HepG2 (cell line): ENCODE measurements around the gene EDC3. TPM values are rescaled to one million over a fixed set of nuclear protein-coding genes. Genes with fewer than 3 reads are reported as not detected.

Source experiments
- ATF1 ChIP-seq: IDR thresholded peaks from 2 replicates; pipeline ENCODE4 v1.6.1; 2016; ENCODE audit warnings: mild to moderate bottlenecking, control low read depth
- CC2D1A ChIP-seq: sonication (generic); formaldehyde crosslinking; IDR thresholded peaks from 2 replicates; pipeline ENCODE4 v1.8.1; 2023; ENCODE audit warnings: mild to moderate bottlenecking, missing genetic modification reagents
- CHD4 ChIP-seq: fragments of 200-600 bp; sonication (generic); IDR thresholded peaks from 2 replicates; pipeline ENCODE4 v1.7.0; 2017; ENCODE audit warnings: mild to moderate bottlenecking, low read length, borderline replicate concordance
- FOXA1 ChIP-seq, 2 experiments: fragments of 450-650 bp in 1 of 2; sonication (generic) in 1 of 2; formaldehyde crosslinking in 1 of 2; IDR thresholded peaks; 2 replicates each; pipeline versions ENCODE4 v1.4.0 to v1.6.1; 2016 to 2020; ENCODE audit warnings: missing genetic modification reagents in 1 of 2
- MIER2 ChIP-seq: IDR thresholded peaks from 2 replicates; pipeline ENCODE4 v1.6.1; 2016; ENCODE audit warnings: missing biosample characterization, missing genetic modification reagents
- NR3C1 ChIP-seq: sonication (generic); formaldehyde crosslinking; IDR thresholded peaks from 2 replicates; pipeline ENCODE4 v1.4.0; 2020; ENCODE audit warnings: missing genetic modification reagents
- ONECUT2 ChIP-seq: sonication (generic); formaldehyde crosslinking; IDR thresholded peaks from 2 replicates; pipeline ENCODE4 v1.4.0; 2020; ENCODE audit warnings: missing genetic modification reagents
- SSRP1 ChIP-seq: IDR thresholded peaks from 2 replicates; pipeline ENCODE4 v1.6.1; 2016; ENCODE audit warnings: control low read depth
- TCF12 ChIP-seq, 2 experiments: fragments of 450-650 bp in 1 of 2; sonication (generic) in 1 of 2; formaldehyde crosslinking in 1 of 2; IDR thresholded peaks; 2 replicates each; pipeline versions ENCODE4 v1.6.1 to v1.8.0; 2017 to 2022; ENCODE audit warnings: antibody characterized with exemption in 1 of 2, mild to moderate bottlenecking in 1 of 2, missing genetic modification reagents in 1 of 2, moderate library complexity in 1 of 2
- THAP11 ChIP-seq: IDR thresholded peaks from 2 replicates; pipeline ENCODE4 v1.6.1; 2016; ENCODE audit warnings: missing biosample characterization, missing genetic modification reagents
- TOE1 ChIP-seq: sonication (generic); formaldehyde crosslinking; IDR thresholded peaks from 2 replicates; pipeline ENCODE4 v1.4.0; 2020; ENCODE audit warnings: mild to moderate bottlenecking, missing genetic modification reagents
- ZFP62 ChIP-seq: sonication (generic); formaldehyde crosslinking; IDR thresholded peaks from 2 replicates; pipeline ENCODE4 v1.4.0; 2020; ENCODE audit warnings: missing genetic modification reagents
- ZMAT3 ChIP-seq: sonication (generic); formaldehyde crosslinking; conservative IDR thresholded peaks from 2 replicates; pipeline ENCODE4 v1.7.0; 2021; ENCODE audit warnings: missing genetic modification reagents
- ZMYM4 ChIP-seq: sonication (generic); formaldehyde crosslinking; IDR thresholded peaks from 2 replicates; pipeline ENCODE4 v1.8.1; 2023; ENCODE audit warnings: mild to moderate bottlenecking, missing genetic modification reagents
- ZNF326 ChIP-seq: sonication (generic); formaldehyde crosslinking; IDR thresholded peaks from 2 replicates; pipeline ENCODE4 v1.4.0; 2020; ENCODE audit warnings: missing genetic modification reagents, borderline replicate concordance
- ZNF431 ChIP-seq: sonication (generic); formaldehyde crosslinking; IDR thresholded peaks from 2 replicates; pipeline ENCODE4 v1.9.0; 2022; ENCODE audit warnings: missing genetic modification reagents, low read depth, mild to moderate bottlenecking, borderline replicate concordance
- ZNF607 ChIP-seq: sonication (generic); formaldehyde crosslinking; IDR thresholded peaks from 2 replicates; pipeline ENCODE4 v1.5.1; 2020; ENCODE audit warnings: missing genetic modification reagents, mild to moderate bottlenecking, borderline replicate concordance
- ZNF777 ChIP-seq: sonication (generic); formaldehyde crosslinking; IDR thresholded peaks from 2 replicates; pipeline ENCODE4 v1.4.0; 2020; ENCODE audit warnings: missing genetic modification reagents
- polyA plus RNA-seq, 8 experiments: library from polyadenylated mRNA; depleted of rRNA in 3 of 8; stranded (reverse) in 7 of 8; unstranded in 1 of 8; fragments of >200 nt; fragmentation: Illumina TruSeq in 4 of 8; extraction: Trizol in 4 of 8; gene quantifications; 2 replicates each; pipeline versions ENCODE4 v1.2.1 to v1.2.3, GENCODE V29; 2011 to 2016; ENCODE audit warnings: low read depth in 4 of 8, missing spikeins in 1 of 8, mixed read lengths in 1 of 8; ENCODE audit not compliant: insufficient read depth in 1 of 8
- total RNA-seq, 5 experiments: library from RNA; depleted of rRNA; stranded (reverse); fragments of >200 nt; fragmentation: Illumina TruSeq; extraction: Trizol; gene quantifications; 2 replicates each; pipeline ENCODE4 v1.2.3, GENCODE V29; 2016; ENCODE audit warnings: low read depth in 1 of 5
- TF ChIP-seq, protein P1 (sequence below): sonication (generic); formaldehyde crosslinking; IDR thresholded peaks from 2 replicates; pipeline ENCODE4 v1.4.0; 2020; ENCODE audit warnings: missing genetic modification reagents; ENCODE audit errors: not compliant biosample characterization
- TF ChIP-seq, protein P2 (sequence below): sonication (generic); formaldehyde crosslinking; IDR thresholded peaks from 2 replicates; pipeline ENCODE4 v1.5.0; 2020; ENCODE audit warnings: mild to moderate bottlenecking, missing genetic modification reagents, borderline replicate concordance

The EDC3 gene
- total and polyA plus RNA-seq, 2 of the 13 experiments (the other 11 are each of a cell fraction or from before 2014, with no cell fraction given) = 17.4 to 32.0 TPM

DNA sequence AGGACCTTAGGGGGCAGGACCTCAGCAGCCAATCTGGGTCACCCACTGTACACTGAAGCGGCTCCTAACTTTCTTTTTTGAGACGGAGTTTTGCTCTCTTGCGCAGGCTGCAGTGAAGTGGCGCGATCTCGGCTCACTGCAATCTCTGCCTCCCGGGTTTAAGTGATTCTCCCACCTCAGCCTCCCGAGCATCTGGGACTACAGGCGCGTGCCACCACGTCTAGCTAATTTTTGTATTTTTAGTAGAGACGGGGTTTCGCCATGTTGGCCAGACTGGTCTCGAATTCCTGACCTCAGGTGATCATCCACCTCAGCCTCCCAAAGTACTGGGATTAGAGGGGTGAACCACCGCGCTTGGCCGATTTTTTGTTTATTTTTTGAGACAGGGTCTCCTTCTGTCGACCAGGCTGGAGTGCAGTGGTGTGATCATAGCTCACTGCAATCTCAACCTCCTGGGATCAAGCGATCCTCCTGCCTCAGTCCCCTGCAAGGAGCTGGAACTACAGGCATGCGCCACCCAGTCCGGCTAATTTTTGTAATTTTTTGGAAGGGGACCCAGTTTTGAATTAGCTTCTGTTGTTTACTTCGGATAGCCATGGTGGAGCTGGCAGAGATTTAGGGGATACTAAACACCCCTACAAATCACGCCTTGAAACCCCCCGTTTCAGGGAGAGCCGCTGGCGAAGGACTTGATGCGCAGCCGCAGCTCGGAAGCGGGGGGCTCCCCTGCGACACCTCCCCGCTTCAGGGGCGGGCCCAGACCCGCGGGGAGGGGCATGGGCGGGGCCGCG is 81.7 kb downstream of the EDC3 start (continued):
- TF ChIP-seq, protein P1, sequence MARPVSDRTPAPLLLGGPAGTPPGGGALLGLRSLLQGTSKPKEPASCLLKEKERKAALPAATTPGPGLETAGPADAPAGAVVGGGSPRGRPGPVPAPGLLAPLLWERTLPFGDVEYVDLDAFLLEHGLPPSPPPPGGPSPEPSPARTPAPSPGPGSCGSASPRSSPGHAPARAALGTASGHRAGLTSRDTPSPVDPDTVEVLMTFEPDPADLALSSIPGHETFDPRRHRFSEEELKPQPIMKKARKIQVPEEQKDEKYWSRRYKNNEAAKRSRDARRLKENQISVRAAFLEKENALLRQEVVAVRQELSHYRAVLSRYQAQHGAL (CRISPR knock-in tag) = no peak
- TF ChIP-seq ZMYM4 (no peak), ZNF607 (peak; percentile 34; the same call in 1 of the 2 replicates), ZNF777 (CRISPR knock-in tag) (no peak), NR3C1 (CRISPR knock-in tag) (no peak), TCF12 (IDR thresholded peaks at IDR 0.05) (no peak), TCF12 (CRISPR knock-in tag; IDR thresholded peaks at IDR 0.05) (no peak), ZNF326 (CRISPR knock-in tag) (no peak), ZFP62 (no peak), CC2D1A (no peak), MIER2 (CRISPR knock-in tag) (no peak), TOE1 (CRISPR knock-in tag) (no peak), THAP11 (0 out of 2 replicates have a peak, but pooled peaks have one; percentile 14), ONECUT2 (no peak), CHD4 (peak; percentile 12; the same call in 1 of the 2 replicates), ZNF431 (CRISPR knock-in tag) (no peak), SSRP1 (CRISPR knock-in tag) (no peak), ATF1 (CRISPR knock-in tag) (no peak), ZMAT3 (CRISPR knock-in tag) (0 out of 2 replicates have a peak, but pooled peaks have one; percentile 16), FOXA1 (IDR thresholded peaks at IDR 0.05) (no peak), FOXA1 (CRISPR knock-in tag; IDR thresholded peaks at IDR 0.05) (no peak)
- TF ChIP-seq, protein P2, sequence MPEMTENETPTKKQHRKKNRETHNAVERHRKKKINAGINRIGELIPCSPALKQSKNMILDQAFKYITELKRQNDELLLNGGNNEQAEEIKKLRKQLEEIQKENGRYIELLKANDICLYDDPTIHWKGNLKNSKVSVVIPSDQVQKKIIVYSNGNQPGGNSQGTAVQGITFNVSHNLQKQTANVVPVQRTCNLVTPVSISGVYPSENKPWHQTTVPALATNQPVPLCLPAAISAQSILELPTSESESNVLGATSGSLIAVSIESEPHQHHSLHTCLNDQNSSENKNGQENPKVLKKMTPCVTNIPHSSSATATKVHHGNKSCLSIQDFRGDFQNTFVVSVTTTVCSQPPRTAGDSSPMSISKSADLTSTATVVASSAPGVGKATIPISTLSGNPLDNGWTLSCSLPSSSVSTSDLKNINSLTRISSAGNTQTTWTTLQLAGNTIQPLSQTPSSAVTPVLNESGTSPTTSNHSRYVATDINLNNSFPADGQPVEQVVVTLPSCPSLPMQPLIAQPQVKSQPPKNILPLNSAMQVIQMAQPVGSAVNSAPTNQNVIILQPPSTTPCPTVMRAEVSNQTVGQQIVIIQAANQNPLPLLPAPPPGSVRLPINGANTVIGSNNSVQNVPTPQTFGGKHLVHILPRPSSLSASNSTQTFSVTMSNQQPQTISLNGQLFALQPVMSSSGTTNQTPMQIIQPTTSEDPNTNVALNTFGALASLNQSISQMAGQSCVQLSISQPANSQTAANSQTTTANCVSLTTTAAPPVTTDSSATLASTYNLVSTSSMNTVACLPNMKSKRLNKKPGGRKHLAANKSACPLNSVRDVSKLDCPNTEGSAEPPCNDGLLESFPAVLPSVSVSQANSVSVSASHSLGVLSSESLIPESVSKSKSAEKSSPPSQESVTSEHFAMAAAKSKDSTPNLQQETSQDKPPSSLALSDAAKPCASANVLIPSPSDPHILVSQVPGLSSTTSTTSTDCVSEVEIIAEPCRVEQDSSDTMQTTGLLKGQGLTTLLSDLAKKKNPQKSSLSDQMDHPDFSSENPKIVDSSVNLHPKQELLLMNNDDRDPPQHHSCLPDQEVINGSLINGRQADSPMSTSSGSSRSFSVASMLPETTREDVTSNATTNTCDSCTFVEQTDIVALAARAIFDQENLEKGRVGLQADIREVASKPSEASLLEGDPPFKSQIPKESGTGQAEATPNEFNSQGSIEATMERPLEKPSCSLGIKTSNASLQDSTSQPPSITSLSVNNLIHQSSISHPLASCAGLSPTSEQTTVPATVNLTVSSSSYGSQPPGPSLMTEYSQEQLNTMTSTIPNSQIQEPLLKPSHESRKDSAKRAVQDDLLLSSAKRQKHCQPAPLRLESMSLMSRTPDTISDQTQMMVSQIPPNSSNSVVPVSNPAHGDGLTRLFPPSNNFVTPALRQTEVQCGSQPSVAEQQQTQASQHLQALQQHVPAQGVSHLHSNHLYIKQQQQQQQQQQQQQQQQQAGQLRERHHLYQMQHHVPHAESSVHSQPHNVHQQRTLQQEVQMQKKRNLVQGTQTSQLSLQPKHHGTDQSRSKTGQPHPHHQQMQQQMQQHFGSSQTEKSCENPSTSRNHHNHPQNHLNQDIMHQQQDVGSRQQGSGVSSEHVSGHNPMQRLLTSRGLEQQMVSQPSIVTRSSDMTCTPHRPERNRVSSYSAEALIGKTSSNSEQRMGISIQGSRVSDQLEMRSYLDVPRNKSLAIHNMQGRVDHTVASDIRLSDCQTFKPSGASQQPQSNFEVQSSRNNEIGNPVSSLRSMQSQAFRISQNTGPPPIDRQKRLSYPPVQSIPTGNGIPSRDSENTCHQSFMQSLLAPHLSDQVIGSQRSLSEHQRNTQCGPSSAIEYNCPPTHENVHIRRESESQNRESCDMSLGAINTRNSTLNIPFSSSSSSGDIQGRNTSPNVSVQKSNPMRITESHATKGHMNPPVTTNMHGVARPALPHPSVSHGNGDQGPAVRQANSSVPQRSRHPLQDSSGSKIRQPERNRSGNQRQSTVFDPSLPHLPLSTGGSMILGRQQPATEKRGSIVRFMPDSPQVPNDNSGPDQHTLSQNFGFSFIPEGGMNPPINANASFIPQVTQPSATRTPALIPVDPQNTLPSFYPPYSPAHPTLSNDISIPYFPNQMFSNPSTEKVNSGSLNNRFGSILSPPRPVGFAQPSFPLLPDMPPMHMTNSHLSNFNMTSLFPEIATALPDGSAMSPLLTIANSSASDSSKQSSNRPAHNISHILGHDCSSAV (CRISPR knock-in tag) = no peak
